HS-5 (cell line): ENCODE data around the gene CDK15.

Experiments used
- DNase-seq: peaks from one replicate; pipeline ENCODE4 v3.0.0-alpha.2; 2012; ENCODE audit warnings: low read depth

Gene CDK15

DNA sequence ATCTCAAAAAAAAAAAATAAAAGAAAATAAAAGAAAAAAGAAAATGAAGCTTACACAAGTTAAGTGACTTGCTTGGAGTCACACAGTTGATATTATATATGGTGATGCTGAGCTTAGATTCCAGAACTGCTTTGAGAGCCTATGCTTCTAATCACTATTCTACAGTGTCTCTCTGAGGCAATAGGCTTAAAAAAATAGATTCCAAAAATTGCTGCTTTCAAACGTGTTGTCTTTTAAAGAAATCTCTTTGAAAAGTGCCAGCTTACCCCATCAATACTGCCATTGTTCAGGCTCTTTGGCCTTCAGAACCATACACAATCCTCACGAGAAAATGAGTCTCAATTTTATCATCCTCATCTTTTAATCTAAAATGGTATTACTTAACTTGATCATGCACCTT lies 102.6 kb downstream of the CDK15 start:
- no peak for DNase-seq

DNA sequence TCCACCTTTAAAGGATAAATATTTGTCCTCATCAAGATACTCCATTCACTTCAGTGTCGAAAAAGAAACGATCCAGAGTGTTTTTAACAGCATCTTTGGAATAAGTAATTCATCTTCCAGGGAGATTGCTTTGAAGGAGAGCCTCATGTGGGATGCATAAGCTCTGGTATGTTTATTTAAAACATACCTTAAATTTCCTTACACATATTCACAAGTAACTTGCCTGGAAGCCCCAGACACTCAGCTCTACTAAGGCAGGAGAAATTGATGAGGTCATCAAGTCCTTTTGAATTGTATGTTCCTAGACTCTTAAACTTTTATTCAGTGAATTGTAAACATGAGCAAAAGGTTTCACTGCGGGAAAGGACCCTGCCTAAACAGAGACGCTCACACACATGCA lies 103.0 kb downstream of the CDK15 start:
- peak; percentile 73 for DNase-seq

- DNase-seq: peak; percentile 33
These were observed 103.6 kb downstream of the CDK15 start for GRCh38 chr2:201909961-201910361.

- DNase-seq: no peak
These were observed 105.0 kb downstream of the CDK15 start for GRCh38 chr2:201911372-201911771.

GRCh38 chr2:201913201-201913600 lies 106.9 kb downstream of the CDK15 start:
- DNase-seq: no peak

DNA sequence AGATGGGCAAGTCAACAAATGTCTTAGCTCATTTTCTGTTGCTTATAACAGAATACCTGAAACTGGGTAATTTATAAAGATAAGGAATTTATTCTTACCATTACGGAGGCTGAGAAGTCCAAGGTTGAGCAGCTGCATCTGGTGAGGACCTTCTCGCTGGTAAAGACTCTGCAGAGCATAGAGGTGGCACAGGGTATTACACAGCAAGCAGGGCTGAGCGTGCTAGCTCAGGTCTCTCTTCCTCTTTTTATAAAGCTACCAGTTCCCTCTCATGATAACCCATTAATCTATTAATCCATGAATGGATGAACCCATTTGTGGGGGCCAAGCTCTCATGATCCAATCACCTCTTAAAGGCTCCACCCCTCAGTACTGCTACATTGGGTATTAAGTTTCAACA lies 109.1 kb downstream of the CDK15 start:
- no peak for DNase-seq

DNA sequence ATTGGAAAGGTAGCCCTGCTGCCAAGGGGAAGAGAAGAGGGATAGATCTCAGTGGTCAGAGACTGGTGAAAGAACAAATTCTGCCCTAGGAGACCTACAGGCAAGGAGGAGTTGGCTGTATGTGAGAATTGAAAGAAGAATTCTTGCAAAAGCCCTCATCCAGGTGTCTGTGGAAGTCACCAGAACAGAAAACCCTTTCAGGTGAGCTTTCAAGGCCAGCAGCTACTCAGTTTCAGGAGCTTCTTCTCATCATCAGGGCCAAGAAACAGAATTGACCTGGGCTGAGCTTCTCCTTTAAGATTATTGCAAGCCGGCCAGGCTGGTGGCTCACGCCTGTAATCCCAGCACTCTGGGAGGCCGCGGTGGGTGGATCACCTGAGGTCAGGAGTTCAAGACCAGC lies 110.2 kb downstream of the CDK15 start:
- no peak for DNase-seq

GRCh38 chr2:201918616-201919307 lies 112.4 kb downstream of the CDK15 start:
- DNase-seq: no peak

DNA sequence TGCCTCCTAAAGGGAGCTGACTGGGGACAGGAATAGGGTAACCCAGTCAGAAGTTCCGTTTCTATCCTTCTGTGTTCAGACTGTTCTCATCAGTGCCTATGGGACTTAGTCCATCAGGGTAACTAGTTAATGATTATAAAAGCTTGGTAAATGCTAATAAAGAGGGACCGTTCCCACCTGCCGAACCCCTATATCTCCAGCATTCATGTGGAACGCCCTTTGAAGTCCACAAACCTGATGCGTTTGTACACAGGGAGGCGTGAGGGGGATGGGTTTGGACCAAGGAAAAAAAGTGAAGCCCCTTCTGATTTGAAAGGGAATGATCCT lies 112.9 kb downstream of the CDK15 start:
- DNase-seq: no peak

DNA sequence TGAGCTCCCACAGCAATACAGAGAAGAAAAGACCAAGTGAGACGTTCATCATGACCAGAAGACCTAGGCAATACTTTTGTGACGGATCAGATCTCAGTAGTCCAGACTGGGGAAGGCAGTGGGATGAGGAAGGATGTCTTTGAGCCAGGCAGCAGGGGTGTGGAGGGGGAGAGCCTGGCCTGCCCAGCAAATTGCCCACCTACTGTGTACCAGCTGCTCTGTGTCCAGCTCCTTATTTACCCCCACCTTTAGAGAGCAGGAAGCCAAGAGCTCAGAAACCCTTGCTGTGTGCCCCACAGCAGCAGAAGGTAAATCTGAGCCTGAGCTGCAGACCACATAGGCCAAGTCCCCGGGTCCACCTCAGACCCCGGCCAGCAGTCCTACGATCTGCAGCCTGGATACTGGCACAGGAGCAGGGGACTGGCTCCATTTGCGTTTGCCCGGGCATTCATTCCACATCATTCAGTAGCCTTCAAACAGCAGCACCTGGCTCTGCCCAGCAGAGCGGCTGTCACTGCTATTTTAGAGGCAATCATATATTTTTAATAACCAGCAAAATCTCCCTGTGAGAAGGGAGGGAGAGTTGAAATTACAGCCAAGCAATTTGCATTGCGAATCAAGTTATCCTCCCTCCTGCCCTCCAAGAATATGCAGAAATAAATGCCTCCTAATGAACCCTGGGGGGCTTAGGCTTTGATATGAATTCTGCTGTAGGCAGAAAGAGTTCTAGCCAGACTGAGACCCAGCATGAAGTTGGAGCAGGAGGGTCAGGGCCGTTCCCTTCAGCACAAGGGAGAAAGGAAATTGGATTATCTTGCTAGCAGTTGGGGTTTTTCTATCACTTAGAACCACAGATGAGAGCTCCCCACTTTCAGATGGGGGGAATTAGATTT lies 117.3 kb downstream of the CDK15 start:
- DNase-seq: no peak

- DNase-seq: no peak
These were observed 118.1 kb downstream of the CDK15 start for GRCh38 chr2:201924453-201924852.

GRCh38 chr2:201925056-201925455 lies 118.7 kb downstream of the CDK15 start:
- DNase-seq: no peak

- DNase-seq: no peak
These were observed 119.7 kb downstream of the CDK15 start for GRCh38 chr2:201926067-201926466.

DNA sequence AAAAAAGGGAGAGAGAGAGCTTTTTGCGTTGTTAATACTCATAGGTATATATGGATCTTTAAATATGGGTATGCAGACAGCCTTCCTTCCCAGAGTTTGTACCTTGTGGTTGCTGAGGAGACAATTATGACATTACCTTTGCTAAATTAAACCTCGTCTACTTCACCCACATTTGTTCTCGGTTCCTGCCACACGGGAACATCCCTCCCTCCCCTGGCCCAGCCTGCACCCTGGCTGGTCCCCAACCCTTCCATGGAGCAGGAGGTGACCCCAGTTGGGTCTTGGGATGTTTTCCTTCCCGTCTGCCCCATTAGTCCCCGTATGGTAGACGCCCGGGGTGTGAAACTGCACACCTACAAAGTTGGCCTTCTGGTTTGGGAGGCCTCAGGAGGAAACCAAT lies 122.0 kb downstream of the CDK15 start:
- DNase-seq: no peak

GRCh38 chr2:201929281-201930026 lies 123.1 kb downstream of the CDK15 start:
- DNase-seq: no peak

DNA sequence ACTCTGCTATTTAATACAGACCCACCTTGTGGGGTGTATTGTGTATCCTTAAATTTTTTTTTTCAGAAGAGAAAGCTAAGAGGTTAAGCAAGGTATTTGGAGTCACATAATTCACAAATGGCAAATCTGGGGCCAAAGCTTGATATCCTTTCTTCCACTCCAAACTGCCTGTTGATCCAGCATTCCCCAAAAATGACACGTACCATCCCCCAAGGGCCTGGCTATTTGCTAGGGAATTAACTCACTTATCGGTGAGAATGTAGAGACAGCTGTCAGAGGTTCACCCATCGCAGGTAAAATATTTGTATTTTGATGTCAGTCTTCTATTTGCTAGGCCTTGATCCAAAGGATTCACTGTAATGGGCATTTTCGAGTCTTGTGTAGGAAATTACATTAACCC lies 123.7 kb downstream of the CDK15 start:
- DNase-seq: no peak

DNA sequence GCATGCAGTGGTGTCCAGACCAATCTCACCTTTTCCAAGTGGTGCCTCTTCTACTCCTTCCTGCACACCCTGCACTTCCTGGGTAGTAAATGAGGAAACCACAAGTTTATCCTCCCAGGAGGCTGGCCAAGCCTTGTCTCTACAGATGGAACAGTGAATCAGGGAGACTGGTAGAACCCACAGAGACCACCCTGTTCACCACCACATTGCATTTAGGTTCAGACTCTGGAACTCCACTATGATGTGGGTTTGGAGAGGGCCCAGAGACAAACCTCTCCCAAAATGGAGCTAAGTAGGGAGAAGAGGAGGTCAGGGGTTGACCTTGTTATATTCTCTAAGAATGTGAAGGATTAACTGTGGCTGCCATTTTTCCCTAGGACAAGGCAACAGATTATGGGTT lies 124.5 kb downstream of the CDK15 start:
- no peak for DNase-seq

DNA sequence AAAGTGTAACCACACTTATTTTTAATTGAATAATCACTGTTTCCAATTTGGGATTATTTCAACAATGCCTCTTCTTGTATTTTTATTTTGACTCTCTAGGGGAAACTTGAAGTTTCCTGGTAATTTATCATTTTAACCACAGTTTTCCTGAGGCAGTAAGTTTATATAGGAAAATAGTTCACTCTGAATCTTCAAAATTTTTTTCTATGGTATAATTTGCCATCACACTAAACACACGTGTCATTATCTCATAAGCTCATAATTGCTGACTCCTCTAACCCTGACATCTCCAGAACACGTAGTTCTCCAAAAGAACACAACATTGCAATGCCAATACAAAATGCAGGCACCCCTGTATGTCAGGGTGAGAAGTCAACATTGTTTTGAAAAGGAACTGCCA lies 125.1 kb downstream of the CDK15 start:
- no peak for DNase-seq

DNA sequence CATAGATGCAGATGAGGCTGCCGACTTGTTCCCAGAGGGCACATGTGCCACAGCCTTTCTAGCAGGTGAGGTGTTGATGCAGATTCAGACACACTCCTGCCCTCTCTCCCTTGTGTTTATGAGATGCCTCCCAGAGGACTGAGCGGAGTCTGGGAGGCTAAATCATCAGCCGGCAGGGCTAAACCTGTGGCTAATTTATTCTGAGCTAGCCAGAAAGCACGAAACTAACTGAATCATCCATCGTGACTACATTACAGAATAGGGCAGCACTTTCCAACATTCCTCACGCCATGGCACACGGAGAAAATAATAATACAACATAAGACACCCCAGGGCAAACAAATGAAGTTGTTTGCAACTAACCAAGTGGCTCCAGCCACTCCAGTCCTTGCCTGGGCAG lies 125.6 kb downstream of the CDK15 start:
- DNase-seq: peak; percentile 23

DNA sequence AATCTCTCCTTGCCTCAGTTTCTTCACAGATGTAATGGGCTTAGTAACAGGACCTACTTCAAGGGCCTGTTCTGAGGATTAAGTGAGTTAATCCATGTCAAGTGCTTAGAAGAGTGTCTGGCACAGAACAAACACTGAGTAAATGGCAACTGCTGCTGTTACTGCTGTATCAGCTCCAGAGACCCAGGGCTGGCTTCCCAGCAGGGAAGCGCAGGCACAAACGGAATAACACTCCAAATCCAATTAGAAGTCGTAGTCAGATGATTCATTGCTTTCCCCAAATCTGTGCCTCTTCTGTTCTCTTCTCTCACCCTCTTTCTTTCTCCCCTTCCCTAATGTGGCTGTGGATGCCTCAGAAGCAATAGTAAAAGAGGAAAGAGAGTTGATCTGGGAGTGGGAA lies 126.2 kb downstream of the CDK15 start:
- no peak for DNase-seq

DNA sequence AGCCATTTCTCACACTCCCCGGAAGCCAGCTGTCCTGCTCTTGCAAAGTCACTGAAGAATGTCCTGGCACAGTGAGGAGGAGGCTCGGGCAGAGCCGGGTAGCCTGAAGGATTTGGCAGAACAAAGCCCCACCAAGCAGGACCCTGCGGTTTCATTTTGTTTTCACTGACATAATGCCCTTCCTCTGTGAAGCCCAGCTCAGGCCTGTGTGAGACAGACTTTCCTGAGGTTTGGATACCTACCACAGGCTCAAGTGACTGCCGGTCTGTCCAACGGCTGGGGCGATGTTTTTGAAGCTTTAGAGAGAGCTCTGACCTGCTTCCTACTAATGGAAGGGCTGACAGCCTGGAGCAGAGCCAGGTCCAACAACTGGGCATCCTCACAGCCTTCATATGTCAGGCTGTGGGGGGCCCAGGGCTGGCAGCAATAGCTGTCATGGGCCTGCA lies 127.5 kb downstream of the CDK15 start:
- no peak for DNase-seq

DNA sequence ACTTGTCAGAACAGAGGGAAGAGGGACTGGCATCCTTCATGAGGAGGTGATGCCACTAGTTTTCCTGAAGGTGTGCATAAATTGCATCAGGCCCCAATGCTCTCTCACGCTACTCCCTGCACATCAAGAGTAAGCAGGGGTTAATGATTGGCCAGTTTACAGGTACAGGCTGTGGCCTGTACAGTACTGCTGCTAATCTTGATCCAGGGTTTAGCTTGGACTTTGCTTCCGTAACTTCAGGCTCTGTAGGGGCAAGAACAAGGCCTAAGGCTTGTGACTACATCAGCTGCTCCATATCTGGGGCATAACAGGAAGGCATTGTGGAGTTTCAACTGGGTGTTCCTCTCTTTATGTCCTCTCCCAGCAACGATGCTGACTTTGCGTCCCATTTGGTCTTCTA lies 130.5 kb downstream of the CDK15 start:
- DNase-seq: no peak

GRCh38 chr2:201937343-201937742 lies 131.0 kb downstream of the CDK15 start:
- DNase-seq: no peak
